Activated CD8-positive, alpha-beta T cell treated with anti-CD3 and anti-CD28 coated beads, Interleukin-2, amount 10 ng/mL, durations not matched to agents 7 days and 5 days (primary cell): ENCODE measurements around the gene PAX2. TPM values are rescaled to one million over a fixed set of nuclear protein-coding genes. Genes with fewer than 3 reads are reported as not detected.
"Not testable (repeated sequence)": the region's sequence is repeated elsewhere in the genome, so short reads cannot be mapped to it uniquely, and the experiment has no call there.

Experiments
- ATAC-seq: fragments of 150-1000 bp; cut with Tn5 transposase; one replicate; pipeline ENCODE4 v1.10.0; 2021; ENCODE audit warnings: moderate library complexity
- CTCF ChIA-PET: fragments of 350-600 bp; sonication (Branson Sonifier 250); formaldehyde crosslinking; loops from one replicate; lab custom pipeline; 2021; ENCODE audit warnings: antibody characterized with exemption; lab: Charles Lee
- POLR2A ChIA-PET: fragments of 350-600 bp; sonication (Branson Sonifier 250); formaldehyde crosslinking; loops from one replicate; lab custom pipeline; 2021; ENCODE audit warnings: antibody characterized with exemption; lab: Charles Lee
- DNase-seq: peaks from one replicate; pipeline ENCODE4 v3.0.0-alpha.2; 2020
- H3K27ac Mint-ChIP-seq: one replicate; pipeline ENCODE4 v1.8.0; 2021; ENCODE audit warnings: mild to moderate bottlenecking, mixed read lengths
- H3K27me3 Mint-ChIP-seq: one replicate; pipeline ENCODE4 v1.8.0; 2021; ENCODE audit warnings: low read depth, mixed read lengths
- H3K36me3 Mint-ChIP-seq: one replicate; pipeline ENCODE4 v1.8.0; 2021; ENCODE audit warnings: low read depth, mixed read lengths
- H3K4me1 Mint-ChIP-seq: one replicate; pipeline ENCODE4 v1.8.0; 2021; ENCODE audit warnings: low read depth, mixed read lengths
- H3K4me3 Mint-ChIP-seq: one replicate; pipeline ENCODE4 v1.8.0; 2021; ENCODE audit warnings: mild to moderate bottlenecking, mixed read lengths
- H3K9me3 Mint-ChIP-seq: one replicate; pipeline ENCODE4 v1.8.0; 2022; ENCODE audit warnings: mixed read lengths; ENCODE audit not compliant: insufficient read depth
- total RNA-seq, 2 experiments: library from RNA; stranded (reverse); gene quantifications; one replicate each; pipeline ENCODE4 v1.2.3, GENCODE V29; 2021

PAX2 gene
- not detected for total RNA-seq

- H3K27me3 Mint-ChIP-seq, result peaks cover 81% of the 10 kb centered on the region
- DNase-seq, result no peak
- ChIA-PET POLR2A (no interaction called here), CTCF (interaction anchor here (1.2 to 3.2 kb wide), 7 partner anchors 10 to 183 kb away, joined by 3 to 38 read pairs (median 11); no protein-coding TSS in a partner anchor)
- peak within 1 kb of the TSS; percentile 34 for H3K4me3 Mint-ChIP-seq
- H3K27ac Mint-ChIP-seq, result no peak within 1 kb of the TSS
- peaks cover 28% of the 10 kb centered on the region for H3K4me1 Mint-ChIP-seq
- H3K9me3 Mint-ChIP-seq, result no peaks in the 10 kb centered on the region
- H3K36me3 Mint-ChIP-seq, result no peaks in the 10 kb centered on the region
- ATAC-seq, result no peak
These were observed at the start of gene PAX2 for GRCh38 chr10:100744987-100745881. TSS of gene PAX2 (plus strand) at chr10:100745582. CDS start at chr10:100746261, 679 bp downstream.

- no peak overlapping the region for H3K4me3 Mint-ChIP-seq
- peaks cover 3% of the 10 kb centered on the region for H3K4me1 Mint-ChIP-seq
- H3K27me3 Mint-ChIP-seq, result peaks cover 20% of the 10 kb centered on the region
- ChIA-PET POLR2A (no interaction called here), CTCF (no interaction called here)
- ATAC-seq, result no peak
- no peak for DNase-seq
- H3K27ac Mint-ChIP-seq, result no peak overlapping the region
- H3K36me3 Mint-ChIP-seq, result no peaks in the 10 kb centered on the region
- H3K9me3 Mint-ChIP-seq, result no peaks in the 10 kb centered on the region
These were observed 48.9 kb upstream of the PAX2 start for GRCh38 chr10:100696477-100696901.

- ATAC-seq (no peak), DNase-seq (no peak)
- H3K4me3 Mint-ChIP-seq, result no peak overlapping the region
- H3K27ac Mint-ChIP-seq, result no peak overlapping the region
- CTCF ChIA-PET, result no interaction called here
- peaks cover 20% of the 10 kb centered on the region for H3K27me3 Mint-ChIP-seq
- no peaks in the 10 kb centered on the region for H3K9me3 Mint-ChIP-seq
- peaks cover 3% of the 10 kb centered on the region for H3K4me1 Mint-ChIP-seq
- H3K36me3 Mint-ChIP-seq, result no peaks in the 10 kb centered on the region
- POLR2A ChIA-PET, result no interaction called here
These were observed 48.3 kb upstream of the PAX2 start for GRCh38 chr10:100697070-100697469.

- peaks cover 3% of the 10 kb centered on the region for H3K4me1 Mint-ChIP-seq
- no peak overlapping the region for H3K27ac Mint-ChIP-seq
- no peaks in the 10 kb centered on the region for H3K36me3 Mint-ChIP-seq
- ChIA-PET POLR2A (no interaction called here), CTCF (no interaction called here)
- H3K27me3 Mint-ChIP-seq, result peaks cover 16% of the 10 kb centered on the region
- H3K9me3 Mint-ChIP-seq, result no peaks in the 10 kb centered on the region
- no peak overlapping the region for H3K4me3 Mint-ChIP-seq
- DNase-seq (no peak), ATAC-seq (no peak)
These were observed 47.8 kb upstream of the PAX2 start for GRCh38 chr10:100697631-100698030.

GRCh38 chr10:100701704-100702103 lies 43.7 kb upstream of the PAX2 start:
- H3K9me3 Mint-ChIP-seq, H3K4me1 Mint-ChIP-seq, ATAC-seq, H3K36me3 Mint-ChIP-seq, H3K27ac Mint-ChIP-seq, H3K4me3 Mint-ChIP-seq, CTCF ChIA-PET, POLR2A ChIA-PET, DNase-seq: not testable (repeated sequence)
- H3K27me3 Mint-ChIP-seq, result peaks cover 25% of the 10 kb centered on the region

- no peak for ATAC-seq
- Mint-ChIP-seq H3K9me3 (no peaks in the 10 kb centered on the region), H3K27ac (no peak overlapping the region), H3K36me3 (no peaks in the 10 kb centered on the region), H3K27me3 (peaks cover 37% of the 10 kb centered on the region), H3K4me3 (no peak overlapping the region), H3K4me1 (no peaks in the 10 kb centered on the region)
- ChIA-PET CTCF (no interaction called here), POLR2A (no interaction called here)
- no peak for DNase-seq
These were observed 40.2 kb upstream of the PAX2 start for GRCh38 chr10:100705139-100705538.

GRCh38 chr10:100707261-100707848 lies 38.0 kb upstream of the PAX2 start:
- CTCF ChIA-PET, result interaction anchor here (1.3 kb wide), 1 partner anchor 36 kb away, joined by 4 read pairs; no protein-coding TSS in a partner anchor
- Mint-ChIP-seq H3K36me3 (no peaks in the 10 kb centered on the region), H3K4me1 (no peaks in the 10 kb centered on the region), H3K9me3 (no peaks in the 10 kb centered on the region), H3K27me3 (peaks cover 59% of the 10 kb centered on the region), H3K4me3 (no peak overlapping the region), H3K27ac (no peak overlapping the region)
- POLR2A ChIA-PET, result no interaction called here
- ATAC-seq (no peak), DNase-seq (no peak)

- Mint-ChIP-seq H3K27me3 (peaks cover 71% of the 10 kb centered on the region), H3K9me3 (no peaks in the 10 kb centered on the region), H3K4me1 (no peaks in the 10 kb centered on the region), H3K27ac (no peak overlapping the region), H3K36me3 (no peaks in the 10 kb centered on the region), H3K4me3 (no peak overlapping the region)
- CTCF ChIA-PET, result no interaction called here
- POLR2A ChIA-PET, result interaction anchor here (0.7 kb wide), 1 partner anchor 211 kb away, joined by 3 read pairs; no protein-coding TSS in a partner anchor
- DNase-seq (no peak), ATAC-seq (no peak)
These were observed 36.0 kb upstream of the PAX2 start for GRCh38 chr10:100709146-100710082.

GRCh38 chr10:100710151-100710871 lies 35.1 kb upstream of the PAX2 start:
- Mint-ChIP-seq H3K9me3 (no peaks in the 10 kb centered on the region), H3K27ac (no peak overlapping the region), H3K4me1 (peaks cover 2% of the 10 kb centered on the region), H3K36me3 (no peaks in the 10 kb centered on the region), H3K27me3 (peaks cover 79% of the 10 kb centered on the region), H3K4me3 (no peak overlapping the region)
- no peak for DNase-seq
- ChIA-PET POLR2A (interaction anchor here (0.6 kb wide), 1 partner anchor 27 kb away, joined by 4 read pairs; no protein-coding TSS in a partner anchor), CTCF (interaction anchor here (3.8 kb wide), 1 partner anchor 33 kb away, joined by 15 read pairs; no protein-coding TSS in a partner anchor)
- ATAC-seq, result no peak

GRCh38 chr10:100713049-100713858 lies 32.1 kb upstream of the PAX2 start:
- DNase-seq, result no peak
- ChIA-PET CTCF (interaction anchor here (3.8 kb wide), 1 partner anchor 30 kb away, joined by 15 read pairs; no protein-coding TSS in a partner anchor), POLR2A (no interaction called here)
- H3K9me3 Mint-ChIP-seq, result no peaks in the 10 kb centered on the region
- H3K36me3 Mint-ChIP-seq, result no peaks in the 10 kb centered on the region
- peaks cover 81% of the 10 kb centered on the region for H3K27me3 Mint-ChIP-seq
- no peak for ATAC-seq
- H3K4me1 Mint-ChIP-seq, result peaks cover 3% of the 10 kb centered on the region
- no peak overlapping the region for H3K4me3 Mint-ChIP-seq
- no peak overlapping the region for H3K27ac Mint-ChIP-seq
